Measurements from ENCODE around the gene PCYOX1L.

Gene PCYOX1L

GRCh38 chr5:149406979-149407306 lies 49.1 kb downstream of the PCYOX1L start:
- DNase-seq = no peak

- DNase-seq = no peak
Observed at GRCh38 chr5:149407323-149408251, 49.7 kb downstream of the PCYOX1L start.

- DNase-seq = no peak
Observed at GRCh38 chr5:149408252-149409099, 50.6 kb downstream of the PCYOX1L start.

GRCh38 chr5:149409268-149409948 lies 51.6 kb downstream of the PCYOX1L start:
- no peak for DNase-seq

GRCh38 chr5:149410071-149410470 lies 52.2 kb downstream of the PCYOX1L start:
- no peak for DNase-seq

GRCh38 chr5:149410721-149411432 lies 53.0 kb downstream of the PCYOX1L start:
- DNase-seq = no peak

- DNase-seq = no peak
Observed at GRCh38 chr5:149411738-149412519, 54.1 kb downstream of the PCYOX1L start.

GRCh38 chr5:149412783-149413476 lies 55.1 kb downstream of the PCYOX1L start:
- no peak for DNase-seq

GRCh38 chr5:149413477-149414210 lies 55.8 kb downstream of the PCYOX1L start:
- no peak for DNase-seq

GRCh38 chr5:149414405-149415065 lies 56.7 kb downstream of the PCYOX1L start:
- DNase-seq = no peak

- no peak for DNase-seq
Observed at GRCh38 chr5:149415066-149415967, 57.5 kb downstream of the PCYOX1L start.

GRCh38 chr5:149416987-149417710 lies 59.3 kb downstream of the PCYOX1L start:
- peak; percentile 56 for DNase-seq

GRCh38 chr5:149417711-149418368 lies 60.0 kb downstream of the PCYOX1L start:
- DNase-seq = no peak

GRCh38 chr5:149418910-149419531 lies 61.2 kb downstream of the PCYOX1L start:
- DNase-seq = no peak

Data from right kidney (tissue), 1 donor.